Caco-2 (cell line): ENCODE data around the gene TCAIM. TPM values are rescaled to one million over a fixed set of nuclear protein-coding genes. Genes with fewer than 3 reads are reported as not detected.

Experiments used
- BruUV-seq: library from RNA; stranded (reverse); fragments of 400-500 nt; replicated peaks from 2 replicates; lab custom pipeline; 2021; lab: Mats Ljungman, UMichigan
- CTCF ChIA-PET: fragments of 300-600 bp; sonication (Branson Sonifier 250); formaldehyde crosslinking; loops from one replicate; lab custom pipeline; 2022; ENCODE audit warnings: antibody characterized with exemption; lab: Charles Lee
- POLR2A ChIA-PET: fragments of 300-600 bp; sonication (Branson Sonifier 250); formaldehyde crosslinking; loops from one replicate; lab custom pipeline; 2022; ENCODE audit warnings: antibody characterized with exemption; lab: Charles Lee
- DNase-seq, 2 experiments: peaks; one replicate each; pipeline versions ENCODE4 v3.0.0 to v3.0.0-alpha.2; 2020 to 2022
- H3K27me3 ChIP-seq: replicated peaks from 2 replicates; pipeline ENCODE4 v1.6.0; 2011; ENCODE audit warnings: low read length; ENCODE audit not compliant: control insufficient read depth, insufficient read depth
- H3K36me3 ChIP-seq: 2 replicates; pipeline ENCODE4 v1.5.1; 2011; ENCODE audit warnings: low read length; ENCODE audit not compliant: control insufficient read depth, insufficient read depth
- H3K4me1 ChIP-seq: fragments of 250-450 bp; sonication (Bioruptor Pico); 2 replicates; pipeline ENCODE4 v1.5.1; 2020; ENCODE audit warnings: mild to moderate bottlenecking
- H3K4me3 ChIP-seq: 2 replicates; pipeline ENCODE4 v1.5.1; 2011; ENCODE audit warnings: low read depth, mild to moderate bottlenecking, control low read depth, low read length
- H3K9me3 ChIP-seq: fragments of 250-450 bp; sonication (Bioruptor Pico); 2 replicates; pipeline ENCODE4 v1.5.1; 2020; ENCODE audit warnings: mild to moderate bottlenecking, moderate library complexity
- H3K27ac Mint-ChIP-seq: one replicate; pipeline ENCODE4 v1.8.0; 2022; ENCODE audit warnings: mixed read lengths; ENCODE audit not compliant: unreplicated experiment
- H3K27me3 Mint-ChIP-seq: one replicate; pipeline ENCODE4 v1.8.0; 2022; ENCODE audit warnings: mixed read lengths; ENCODE audit not compliant: insufficient read depth, unreplicated experiment
- H3K36me3 Mint-ChIP-seq: one replicate; pipeline ENCODE4 v1.8.0; 2022; ENCODE audit warnings: mild to moderate bottlenecking, mixed read lengths; ENCODE audit not compliant: insufficient read depth, unreplicated experiment
- H3K4me1 Mint-ChIP-seq: one replicate; pipeline ENCODE4 v1.8.0; 2022; ENCODE audit warnings: low read depth, mixed read lengths; ENCODE audit not compliant: unreplicated experiment
- H3K4me3 Mint-ChIP-seq: one replicate; pipeline ENCODE4 v1.8.0; 2022; ENCODE audit warnings: mild to moderate bottlenecking, moderate library complexity, mixed read lengths; ENCODE audit not compliant: unreplicated experiment
- H3K9me3 Mint-ChIP-seq: one replicate; pipeline ENCODE4 v1.8.0; 2022; ENCODE audit warnings: mixed read lengths; ENCODE audit not compliant: unreplicated experiment
- CTCF ChIP-seq, 2 experiments: fragments of 200-600 bp in 1 of 2; IDR thresholded peaks; 1 replicate in 1 of 2; 2 replicates in 1 of 2; pipeline versions ENCODE4 v1.5.1 to v1.8.0; 2011 to 2022; ENCODE audit warnings: antibody characterized with exemption in 1 of 2, control low read depth in 1 of 2, inconsistent platforms in 1 of 2, low read depth in 1 of 2, low read length in 1 of 2, mild to moderate bottlenecking in 1 of 2, moderate library complexity in 1 of 2; ENCODE audit not compliant: insufficient read depth in 1 of 2, severe bottlenecking in 1 of 2, unreplicated experiment in 1 of 2
- intact Hi-C: fragments of 100-400 bp; cut with micrococcal nuclease; formaldehyde crosslinking; loops from one replicate; pipeline ENCODE4 v1.10.0; 2022; ENCODE audit not compliant: unreplicated experiment
- total RNA-seq: library from RNA; stranded (reverse); gene quantifications from 2 replicates; pipeline ENCODE4 v1.2.3, GENCODE V29; 2022

The TCAIM gene
- total RNA-seq, 1 experiment from 2014 or later: 15.0 TPM

GRCh38 chr3:44455318-44455717 is 116.8 kb downstream of the TCAIM start:
- no peaks in the 10 kb centered on the region for H3K4me1 ChIP-seq
- TF ChIP-seq CTCF (IDR thresholded peaks at IDR 0.05; ENCODE audit: insufficient read depth in 1 of 2, low read depth in 1 of 2, low read length in 1 of 2, severe bottlenecking in 1 of 2, unreplicated experiment in 1 of 2): no peak
- BruUV-seq: no TSS peak
- no peak overlapping the region for H3K4me3 ChIP-seq
- H3K9me3 ChIP-seq: 0 out of 2 replicates have a peak, but pooled peaks cover 1% of the 10 kb centered on the region
- Mint-ChIP-seq H3K36me3 (peaks cover 42% of the 10 kb centered on the region), H3K4me1 (no peaks in the 10 kb centered on the region), H3K9me3 (peaks cover 6% of the 10 kb centered on the region), H3K4me3 (no peak overlapping the region), H3K27me3 (no peaks in the 10 kb centered on the region), H3K27ac (no peak overlapping the region)
- CTCF ChIA-PET: no interaction called here
- no peak for DNase-seq
- H3K27me3 ChIP-seq: no peaks in the 10 kb centered on the region
- no peaks in the 10 kb centered on the region; the same call in 1 of the 2 replicates for H3K36me3 ChIP-seq
- POLR2A ChIA-PET: no interaction called here
- intact Hi-C loops: no loop called here

Other genes with a start within 250 kb of the TCAIM start
- not detected in 2 replicates for gene TOPAZ1, start 96.9 kb upstream of the TCAIM start, total RNA-seq
- 19.0 TPM in 2 replicates for gene ZNF445, start 138.9 kb downstream of the TCAIM start, total RNA-seq
- not detected in 2 replicates for gene ZKSCAN7, start 216.4 kb downstream of the TCAIM start, total RNA-seq
- not detected in 2 replicates for gene ZNF660, start 246.2 kb downstream of the TCAIM start, total RNA-seq